Left ventricle myocardium inferior (tissue), 1 donor: Measurements from ENCODE around the gene PRLR. TPM values are rescaled to one million over a fixed set of nuclear protein-coding genes. Genes with fewer than 3 reads are reported as not detected.

Experiments
- DNase-seq: peaks from one replicate; pipeline ENCODE4 v3.0.0-alpha.2; 2020
- H3K27ac ChIP-seq: fragments of 200-600 bp; replicated peaks from 2 replicates; pipeline ENCODE4 v1.8.0; 2021
- H3K27me3 ChIP-seq: fragments of 200-600 bp; 2 replicates; pipeline ENCODE4 v1.8.0; 2021; ENCODE audit warnings: low read depth
- H3K36me3 ChIP-seq: fragments of 200-600 bp; 2 replicates; pipeline ENCODE4 v1.8.0; 2021
- H3K4me1 ChIP-seq: fragments of 200-600 bp; 2 replicates; pipeline ENCODE4 v1.8.0; 2021
- H3K4me3 ChIP-seq: fragments of 200-600 bp; 2 replicates; pipeline ENCODE4 v1.8.0; 2021; ENCODE audit warnings: mild to moderate bottlenecking, moderate library complexity
- H3K9me3 ChIP-seq: fragments of 200-600 bp; replicated peaks from 2 replicates; pipeline ENCODE4 v1.8.0; 2021
- intact Hi-C: fragments of 100-400 bp; cut with micrococcal nuclease; formaldehyde crosslinking; loops from one replicate; pipeline ENCODE4 v1.11.0; 2022
- total RNA-seq: library from RNA; stranded (reverse); fragmentation: NEBNext Ultra II Directional; extraction: Animal tissue kit (Norgen Biotek cat#: 25700); gene quantifications from one replicate; pipeline ENCODE4 v1.2.1, GENCODE V29; 2021
- TF ChIP-seq, protein P1 (sequence below): fragments of 200-600 bp; IDR thresholded peaks from 2 replicates; pipeline ENCODE4 v1.8.0; 2021; ENCODE audit warnings: antibody characterized with exemption, mild to moderate bottlenecking, borderline replicate concordance
- donor health status: DM: no; HTN: yes; CAD: no; lungs with severe emphysema.

PRLR gene
- total RNA-seq, 1 donor from 2014 or later: 0.66 TPM

DNA sequence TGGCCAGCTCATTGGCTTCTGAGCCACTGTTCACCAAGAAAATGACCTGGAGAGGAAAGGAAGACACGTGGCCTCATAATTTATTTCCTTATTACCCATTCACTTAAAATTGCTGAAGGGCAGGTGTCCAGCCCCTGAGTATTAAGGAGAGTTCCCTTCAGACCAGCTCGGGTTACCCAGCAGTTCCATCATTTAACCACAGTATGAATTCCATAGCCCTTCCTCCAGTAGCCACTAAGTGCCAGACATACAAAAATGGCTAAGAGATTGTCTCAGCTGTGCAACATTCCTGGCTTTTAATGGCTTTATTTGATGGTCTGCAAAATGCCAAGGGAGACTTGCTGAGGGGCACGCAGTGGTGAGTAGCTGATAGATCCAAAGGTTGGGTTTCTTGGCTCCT, 195.0 kb downstream of the PRLR start:
- no peak overlapping the region for H3K27ac ChIP-seq
- no peak for DNase-seq
- intact Hi-C loops: no loop called here
- TF ChIP-seq, protein P1, sequence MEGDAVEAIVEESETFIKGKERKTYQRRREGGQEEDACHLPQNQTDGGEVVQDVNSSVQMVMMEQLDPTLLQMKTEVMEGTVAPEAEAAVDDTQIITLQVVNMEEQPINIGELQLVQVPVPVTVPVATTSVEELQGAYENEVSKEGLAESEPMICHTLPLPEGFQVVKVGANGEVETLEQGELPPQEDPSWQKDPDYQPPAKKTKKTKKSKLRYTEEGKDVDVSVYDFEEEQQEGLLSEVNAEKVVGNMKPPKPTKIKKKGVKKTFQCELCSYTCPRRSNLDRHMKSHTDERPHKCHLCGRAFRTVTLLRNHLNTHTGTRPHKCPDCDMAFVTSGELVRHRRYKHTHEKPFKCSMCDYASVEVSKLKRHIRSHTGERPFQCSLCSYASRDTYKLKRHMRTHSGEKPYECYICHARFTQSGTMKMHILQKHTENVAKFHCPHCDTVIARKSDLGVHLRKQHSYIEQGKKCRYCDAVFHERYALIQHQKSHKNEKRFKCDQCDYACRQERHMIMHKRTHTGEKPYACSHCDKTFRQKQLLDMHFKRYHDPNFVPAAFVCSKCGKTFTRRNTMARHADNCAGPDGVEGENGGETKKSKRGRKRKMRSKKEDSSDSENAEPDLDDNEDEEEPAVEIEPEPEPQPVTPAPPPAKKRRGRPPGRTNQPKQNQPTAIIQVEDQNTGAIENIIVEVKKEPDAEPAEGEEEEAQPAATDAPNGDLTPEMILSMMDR: no peak
- H3K36me3 ChIP-seq: no peaks in the 10 kb centered on the region
- H3K27me3 ChIP-seq: peaks cover 86% of the 10 kb centered on the region
- no peaks in the 10 kb centered on the region for H3K4me1 ChIP-seq
- no peaks in the 10 kb centered on the region for H3K9me3 ChIP-seq
- no peak overlapping the region for H3K4me3 ChIP-seq

DNA sequence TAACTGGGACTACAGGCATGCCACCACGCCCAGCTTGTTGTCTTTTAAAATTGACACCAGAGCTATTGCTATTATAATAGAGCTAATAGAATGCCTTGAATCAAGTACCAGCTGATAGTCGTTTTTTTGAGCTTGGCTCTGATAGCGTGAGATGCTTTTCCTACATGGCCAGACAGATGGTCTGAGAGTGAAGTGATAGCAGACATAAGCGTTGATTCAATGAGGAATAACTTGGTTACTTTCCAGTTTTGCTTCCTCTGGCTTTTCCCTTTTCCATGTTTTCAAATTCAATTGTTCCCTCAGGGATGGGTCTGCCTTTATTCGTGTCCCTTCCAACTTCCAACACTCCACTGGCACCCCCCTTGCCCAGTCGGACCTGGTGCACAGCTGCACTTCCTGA, 197.9 kb downstream of the PRLR start:
- DNase-seq: no peak
- peaks cover 81% of the 10 kb centered on the region for H3K27me3 ChIP-seq
- no peak overlapping the region for H3K27ac ChIP-seq
- H3K4me3 ChIP-seq: no peak overlapping the region
- no peaks in the 10 kb centered on the region for H3K9me3 ChIP-seq
- no peaks in the 10 kb centered on the region for H3K4me1 ChIP-seq
- TF ChIP-seq, protein P1: no peak
- no peaks in the 10 kb centered on the region for H3K36me3 ChIP-seq
- intact Hi-C loops: no loop called here

DNA sequence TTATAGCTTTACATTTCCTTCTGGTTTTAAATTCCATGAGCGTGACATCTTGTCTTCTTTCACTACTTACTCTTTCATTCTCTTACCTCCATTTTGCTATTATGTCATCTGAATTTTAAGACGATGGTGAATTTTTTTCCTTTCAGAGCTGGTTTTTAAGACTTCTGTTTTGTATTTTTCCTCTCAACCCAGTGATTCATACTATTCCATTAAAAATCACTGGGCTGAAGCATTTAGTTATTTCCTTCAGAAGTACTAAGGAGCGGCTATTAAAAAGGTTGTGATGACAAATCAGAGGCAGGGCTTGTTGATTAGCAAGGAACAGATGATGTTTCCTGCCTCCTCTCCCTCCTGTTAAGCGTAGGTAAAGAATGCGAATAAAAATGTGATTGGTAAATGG, 199.0 kb downstream of the PRLR start:
- no peaks in the 10 kb centered on the region for H3K4me1 ChIP-seq
- no peaks in the 10 kb centered on the region for H3K9me3 ChIP-seq
- no peaks in the 10 kb centered on the region for H3K36me3 ChIP-seq
- intact Hi-C loops: no loop called here
- TF ChIP-seq, protein P1: no peak
- H3K27ac ChIP-seq: no peak overlapping the region
- peaks cover 74% of the 10 kb centered on the region for H3K27me3 ChIP-seq
- H3K4me3 ChIP-seq: no peak overlapping the region
- DNase-seq: no peak

DNA sequence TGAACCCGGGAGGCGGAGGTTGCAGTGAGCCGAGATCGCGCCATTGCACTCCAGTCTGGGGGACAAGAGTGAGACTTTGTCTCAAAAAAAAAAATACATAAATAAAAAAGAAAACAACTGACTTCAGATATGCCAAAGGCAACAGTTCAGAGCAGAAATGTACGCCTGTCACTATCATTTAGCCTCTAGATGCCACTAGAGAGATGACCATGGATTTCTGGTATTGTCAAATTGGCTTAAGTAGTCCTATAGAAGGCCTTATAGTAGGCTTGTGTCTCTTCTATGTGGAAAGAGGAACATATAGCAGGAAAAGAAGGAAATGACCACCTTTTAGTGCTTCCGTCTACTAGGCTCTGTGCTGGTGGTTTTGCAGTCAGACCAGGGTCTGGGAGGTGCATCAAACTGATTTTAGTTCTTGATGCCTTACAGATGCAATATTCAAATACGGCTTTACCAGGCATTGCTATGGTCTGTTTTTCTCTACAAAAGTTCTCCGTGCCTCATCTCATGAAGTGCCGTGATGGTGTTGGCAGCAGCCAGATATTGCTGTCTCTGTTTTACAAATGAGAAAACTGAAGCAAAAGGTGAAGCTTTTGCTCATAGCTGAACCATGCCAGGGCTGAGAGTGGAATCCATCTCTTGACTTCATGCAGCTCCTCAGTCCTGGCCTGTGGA, 199.7 kb downstream of the PRLR start:
- intact Hi-C loops: no loop called here
- Histone ChIP-seq H3K36me3 (no peaks in the 10 kb centered on the region), H3K4me3 (no peak overlapping the region), H3K4me1 (no peaks in the 10 kb centered on the region), H3K27me3 (peaks cover 77% of the 10 kb centered on the region), H3K27ac (no peak overlapping the region), H3K9me3 (no peaks in the 10 kb centered on the region)
- TF ChIP-seq, protein P1: no peak
- no peak for DNase-seq

DNA sequence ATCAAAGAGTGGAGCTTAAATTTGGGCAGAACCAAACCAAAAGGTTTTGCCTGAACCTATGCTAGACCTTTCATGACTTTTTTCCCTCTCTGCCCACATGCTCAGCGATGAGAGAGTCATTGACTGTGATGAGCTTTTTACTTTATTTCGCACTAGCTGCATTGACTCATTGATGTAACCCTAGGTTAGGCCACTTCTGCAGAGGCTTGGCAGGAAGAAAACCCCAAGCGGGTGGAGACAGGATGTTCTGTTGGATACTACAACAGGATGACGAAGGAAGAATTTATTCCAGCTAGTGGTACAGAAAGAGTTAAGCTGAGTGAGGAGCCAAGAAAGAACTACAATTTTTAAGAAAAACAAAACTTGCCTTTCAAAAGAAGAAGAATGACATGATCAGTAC, 201.0 kb downstream of the PRLR start:
- no peak for DNase-seq
- no peak overlapping the region for H3K27ac ChIP-seq
- H3K9me3 ChIP-seq: no peaks in the 10 kb centered on the region
- no peaks in the 10 kb centered on the region for H3K4me1 ChIP-seq
- H3K27me3 ChIP-seq: peaks cover 78% of the 10 kb centered on the region
- H3K4me3 ChIP-seq: no peak overlapping the region
- no peaks in the 10 kb centered on the region for H3K36me3 ChIP-seq
- intact Hi-C loops: no loop called here
- TF ChIP-seq, protein P1: no peak
